Activated T-helper 1 cell treated with anti-CD3 and anti-CD28 coated beads, Interleukin-12 subunit alpha, Interleukin-12 subunit beta, Interleukin-2, Interleukin-4 antibody, amounts not matched to agents 30 ng/mL and 10 ng/mL and 1 ng/mL, durations not matched to agents 14 hours and 24 hours and 36 hours (primary cell): ENCODE measurements around the gene ADAP1. TPM values are rescaled to one million over a fixed set of nuclear protein-coding genes. Genes with fewer than 3 reads are reported as not detected.
"Not testable (repeated sequence)": the region's sequence is repeated elsewhere in the genome, so short reads cannot be mapped to it uniquely, and the experiment has no call there.

Experiments used
- DNase-seq: peaks from one replicate; pipeline ENCODE4 v3.0.0; 2021; ENCODE audit warnings: low spot score
- H3K27ac Mint-ChIP-seq: one replicate; pipeline ENCODE4 v1.8.0; 2021; ENCODE audit warnings: mild to moderate bottlenecking, mixed read lengths
- H3K27me3 Mint-ChIP-seq: one replicate; pipeline ENCODE4 v1.8.0; 2022; ENCODE audit warnings: mild to moderate bottlenecking, moderate library complexity, mixed read lengths; ENCODE audit not compliant: insufficient read depth
- H3K36me3 Mint-ChIP-seq: one replicate; pipeline ENCODE4 v1.8.0; 2021; ENCODE audit warnings: low read depth, mixed read lengths
- H3K4me1 Mint-ChIP-seq: one replicate; pipeline ENCODE4 v1.8.0; 2021; ENCODE audit warnings: low read depth, mixed read lengths
- H3K4me3 Mint-ChIP-seq: one replicate; pipeline ENCODE4 v1.8.0; 2021; ENCODE audit warnings: mild to moderate bottlenecking, moderate library complexity, mixed read lengths
- H3K9me3 Mint-ChIP-seq: one replicate; pipeline ENCODE4 v1.8.0; 2021; ENCODE audit warnings: mixed read lengths
- intact Hi-C: fragments of 100-400 bp; cut with micrococcal nuclease; formaldehyde crosslinking; loops from one replicate; pipeline ENCODE4 v1.15.1; 2024
- total RNA-seq: library from RNA; stranded (reverse); gene quantifications from 2 replicates; pipeline ENCODE4 v1.2.3, GENCODE V29; 2022

Gene ADAP1
- total RNA-seq, 1 donor from 2014 or later: 80.9 TPM

DNA sequence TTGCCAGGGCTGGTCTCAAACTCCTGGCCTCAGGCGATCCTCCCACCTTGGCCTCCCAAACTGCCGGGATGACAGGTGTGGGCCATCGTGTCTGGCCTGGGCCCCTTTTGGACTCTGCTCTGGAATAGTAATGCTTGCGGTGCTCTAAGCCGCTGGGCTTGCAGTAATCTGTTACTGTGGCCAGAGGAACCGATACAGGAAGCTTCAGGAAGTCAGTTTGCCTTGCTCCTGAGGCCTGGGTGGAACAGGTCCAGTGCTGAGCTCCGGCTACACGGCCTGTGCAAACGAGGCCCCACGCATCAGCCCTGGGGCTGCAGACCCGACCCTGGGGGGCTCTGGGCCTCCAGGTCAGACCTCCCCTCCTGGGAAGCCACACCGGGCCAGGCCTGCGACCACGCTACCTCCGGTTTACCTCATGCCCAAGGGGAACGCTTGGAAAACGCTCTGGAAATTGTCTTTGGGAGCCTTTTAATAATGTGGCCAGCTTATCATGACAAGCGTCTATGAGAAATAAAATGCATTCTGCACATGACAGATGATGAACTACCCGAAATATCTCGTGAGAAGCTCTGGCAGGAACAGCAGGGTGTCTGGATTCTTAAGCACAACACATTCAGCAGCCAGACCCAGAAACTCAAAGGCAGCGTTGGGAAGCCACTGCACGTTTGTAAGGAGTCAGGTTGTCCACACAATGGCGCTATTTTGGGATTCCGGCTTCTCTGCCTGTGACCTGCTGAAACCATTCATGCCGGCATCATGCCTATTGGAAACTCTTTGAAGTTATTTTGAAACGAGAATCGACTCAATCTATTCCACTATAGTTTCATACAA is 10.1 kb upstream of the ADAP1 start:
- Mint-ChIP-seq H3K27ac (no peak overlapping the region), H3K9me3 (no peaks in the 10 kb centered on the region), H3K27me3 (peaks cover 2% of the 10 kb centered on the region), H3K36me3 (peaks cover 11% of the 10 kb centered on the region), H3K4me1 (no peaks in the 10 kb centered on the region), H3K4me3 (no peak overlapping the region)
- intact Hi-C loops: no loop called here
- no peak for DNase-seq

DNA sequence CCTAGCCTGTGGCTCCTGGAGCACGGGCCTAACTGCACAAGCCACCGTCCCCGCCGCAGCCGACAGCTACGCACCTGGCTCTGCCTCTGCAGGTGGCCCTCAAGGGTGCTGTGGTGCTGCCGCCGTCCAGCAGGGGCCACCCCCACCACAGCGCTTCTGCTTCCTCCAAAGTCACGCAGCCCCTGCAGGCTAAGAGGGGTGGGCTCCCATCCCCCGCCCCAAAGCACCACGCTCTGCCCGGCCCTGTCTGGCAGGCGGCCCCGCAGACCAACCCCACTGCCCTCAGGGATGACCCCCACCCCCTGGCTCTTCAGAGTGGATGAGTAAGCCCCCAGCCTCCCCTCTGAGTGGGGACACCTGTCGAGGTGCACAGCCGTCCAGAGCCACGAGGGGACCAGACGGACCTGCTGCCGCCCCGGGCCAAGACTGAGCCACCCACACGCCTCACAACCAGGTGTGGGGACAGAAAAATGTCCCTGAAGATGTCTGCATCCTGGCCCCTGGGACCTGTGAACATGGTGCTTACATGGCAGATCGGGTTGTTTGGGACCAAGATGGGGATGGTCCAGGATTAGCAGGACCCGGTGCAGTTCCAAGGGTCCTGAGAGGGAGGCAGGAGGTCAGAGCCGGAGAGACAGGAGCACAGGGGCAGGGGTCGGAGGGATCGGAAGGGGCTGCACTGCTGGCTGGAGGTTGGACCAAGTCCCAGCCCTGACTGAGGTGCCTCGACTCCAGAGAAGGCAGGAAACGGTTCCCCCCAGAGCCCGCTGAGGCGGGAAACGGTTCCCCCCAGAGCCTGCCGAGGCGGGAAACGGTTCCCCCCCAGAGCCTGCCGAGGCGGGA is 9.0 kb upstream of the ADAP1 start:
- Mint-ChIP-seq H3K27me3 (peaks cover 2% of the 10 kb centered on the region), H3K4me3 (no peak overlapping the region), H3K36me3 (peaks cover 11% of the 10 kb centered on the region), H3K9me3 (no peaks in the 10 kb centered on the region), H3K4me1 (no peaks in the 10 kb centered on the region), H3K27ac (no peak overlapping the region)
- intact Hi-C loops: no loop called here
- DNase-seq: no peak

DNA sequence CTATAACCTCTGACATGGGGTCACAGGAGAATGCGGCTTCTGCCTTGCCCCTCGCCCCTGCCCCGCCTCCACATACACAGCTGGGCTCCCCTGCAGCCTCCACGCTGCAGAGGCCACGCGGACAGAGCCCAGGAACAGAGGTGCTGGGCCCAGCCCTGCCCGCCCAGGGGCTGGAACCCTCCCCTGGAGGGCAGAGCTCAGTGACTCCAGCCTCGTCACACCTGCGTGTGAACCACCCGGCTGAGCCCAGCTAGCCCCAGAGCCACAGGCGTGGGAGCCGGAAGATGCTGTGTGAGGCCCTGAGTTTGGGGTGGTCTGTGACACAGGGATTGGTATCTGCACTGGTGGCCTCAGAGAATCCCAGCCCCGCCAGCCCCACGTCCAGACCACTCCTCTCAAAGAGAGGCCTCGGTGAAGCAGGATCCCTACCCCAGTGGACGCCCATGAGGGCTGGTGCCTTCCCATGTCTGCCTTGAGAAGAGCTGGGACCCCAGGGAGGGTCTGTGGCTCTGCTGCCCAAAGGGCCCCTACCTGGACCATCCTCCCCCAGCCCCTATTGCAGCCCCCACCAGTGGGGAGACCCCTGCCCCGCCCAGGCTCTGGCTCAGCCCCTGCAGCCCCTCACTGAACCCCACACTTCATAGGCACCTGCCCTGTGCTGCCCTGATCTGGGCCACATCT is 8.1 kb upstream of the ADAP1 start:
- DNase-seq: no peak
- Mint-ChIP-seq H3K27me3 (peaks cover 2% of the 10 kb centered on the region), H3K9me3 (no peaks in the 10 kb centered on the region), H3K27ac (no peak overlapping the region), H3K4me1 (no peaks in the 10 kb centered on the region), H3K36me3 (peaks cover 6% of the 10 kb centered on the region), H3K4me3 (no peak overlapping the region)
- intact Hi-C loops: no loop called here

DNA sequence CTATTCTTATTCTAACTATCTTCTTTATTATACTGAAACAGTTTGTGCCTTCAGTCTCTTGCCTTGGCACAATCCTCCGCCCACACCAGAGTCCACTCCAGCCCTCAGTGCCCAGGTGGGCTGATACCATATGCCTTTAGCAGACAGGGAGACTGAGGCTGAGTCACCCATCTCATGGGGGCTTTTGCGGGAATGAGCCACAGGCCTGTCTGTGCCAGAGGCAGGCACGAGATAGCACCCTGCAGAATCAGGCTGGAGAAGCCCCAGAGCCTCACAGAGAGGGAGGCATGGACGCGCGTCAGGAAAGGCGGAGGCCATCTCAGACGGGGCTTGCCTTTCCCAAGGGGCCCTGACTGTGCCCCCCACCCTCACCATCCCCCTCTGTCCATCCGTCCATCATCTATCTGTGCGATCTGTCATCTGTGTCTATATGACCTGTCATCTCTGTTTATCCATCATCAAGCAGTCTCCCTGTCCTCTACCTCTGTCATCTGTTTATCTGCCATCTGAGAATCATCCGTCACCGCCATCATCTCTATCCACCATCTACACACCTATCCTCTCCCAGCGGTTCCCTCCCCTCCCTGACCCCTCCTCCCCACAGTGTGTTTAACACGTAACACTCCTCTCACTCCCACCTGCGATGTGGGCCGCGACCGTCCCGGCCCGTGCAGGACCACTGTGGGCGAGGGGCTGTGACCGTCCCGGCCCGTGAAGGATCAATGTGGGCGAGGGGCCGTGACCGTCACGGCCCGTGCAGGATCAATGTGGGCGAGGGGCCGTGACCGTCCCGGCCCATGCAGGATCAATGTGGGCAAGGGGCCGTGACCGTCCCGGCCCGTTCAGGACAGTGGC is 7.3 kb upstream of the ADAP1 start:
- Mint-ChIP-seq H3K27me3 (peaks cover 2% of the 10 kb centered on the region), H3K9me3 (no peaks in the 10 kb centered on the region), H3K4me3 (no peak overlapping the region), H3K4me1 (no peaks in the 10 kb centered on the region), H3K36me3 (peaks cover 3% of the 10 kb centered on the region), H3K27ac (no peak overlapping the region)
- intact Hi-C loops: no loop called here
- no peak for DNase-seq

DNA sequence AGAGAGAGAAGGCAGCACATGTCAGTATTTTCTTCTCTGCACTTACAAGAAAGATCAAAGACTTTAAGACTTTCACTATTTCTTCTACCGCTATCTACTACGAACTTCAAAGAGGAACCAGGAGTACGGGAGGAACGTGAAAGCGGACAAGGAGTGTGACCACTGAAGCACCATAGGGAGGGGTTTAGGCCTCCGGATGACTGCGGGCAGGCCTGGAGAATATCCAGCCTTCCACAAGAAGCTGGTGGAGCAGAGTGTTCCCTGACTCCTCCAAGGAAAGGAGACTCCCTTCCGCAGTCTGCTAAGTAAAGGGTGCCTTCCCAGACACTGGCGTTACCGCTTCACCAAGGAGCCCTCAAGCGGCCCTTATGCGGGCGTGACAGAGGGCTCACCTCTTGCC is 6.5 kb upstream of the ADAP1 start:
- H3K9me3 Mint-ChIP-seq, H3K27me3 Mint-ChIP-seq, intact Hi-C loops, H3K4me1 Mint-ChIP-seq, H3K27ac Mint-ChIP-seq, H3K4me3 Mint-ChIP-seq, DNase-seq, H3K36me3 Mint-ChIP-seq: not testable (repeated sequence)

DNA sequence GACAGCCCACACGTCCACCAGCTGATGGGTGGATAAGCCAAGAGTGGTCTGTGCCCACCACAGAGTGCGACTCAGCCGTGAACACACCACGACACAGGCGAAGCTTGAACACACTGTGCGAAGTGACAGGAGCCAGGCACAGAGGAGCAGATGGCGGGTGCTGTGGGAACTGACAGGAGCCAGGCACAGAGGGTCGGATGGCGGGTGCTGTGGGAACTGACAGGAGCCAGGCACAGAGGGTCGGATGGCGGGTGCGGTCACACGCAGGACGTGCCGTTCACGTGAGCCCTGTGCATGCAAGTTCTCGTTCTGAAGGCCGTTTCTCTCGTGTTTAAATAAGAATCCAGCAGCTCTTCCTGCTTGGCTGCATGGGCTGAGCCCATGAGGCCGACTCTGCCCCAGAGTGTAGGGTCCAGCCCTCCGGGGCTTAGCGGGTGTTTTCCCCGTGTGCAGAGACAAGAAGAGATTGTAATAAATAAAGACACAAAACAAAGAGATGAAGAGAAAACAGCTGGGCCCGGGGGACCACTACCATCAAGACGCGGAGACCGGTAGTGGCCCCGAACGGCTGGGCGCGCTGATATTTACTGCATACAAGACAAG is 5.9 kb upstream of the ADAP1 start:
- intact Hi-C loops: no loop called here
- Mint-ChIP-seq H3K27me3 (peaks cover 7% of the 10 kb centered on the region), H3K4me3 (no peak overlapping the region), H3K27ac (no peak overlapping the region), H3K9me3 (no peaks in the 10 kb centered on the region), H3K36me3 (no peaks in the 10 kb centered on the region), H3K4me1 (no peaks in the 10 kb centered on the region)
- no peak for DNase-seq

DNA sequence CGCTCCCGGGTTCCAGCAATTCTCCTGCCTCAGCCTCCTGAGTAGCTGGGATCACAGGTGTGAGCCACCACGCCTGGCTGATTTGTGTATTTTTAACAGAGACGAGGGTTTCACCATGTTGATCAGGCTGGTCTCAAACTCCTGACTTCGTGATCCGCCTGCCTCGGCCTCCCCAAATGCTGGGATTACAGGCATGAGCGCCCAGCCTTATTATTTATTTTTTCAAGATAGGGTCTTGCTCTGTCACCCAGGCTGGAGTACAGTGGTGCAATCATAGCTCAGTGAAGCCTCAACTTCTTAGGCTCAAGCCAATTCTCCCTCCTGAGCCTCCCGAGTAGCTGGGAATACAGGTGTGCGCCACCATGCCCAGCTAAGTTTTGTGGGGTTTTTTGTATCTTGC is 5.3 kb upstream of the ADAP1 start:
- not testable (repeated sequence) for H3K27me3 Mint-ChIP-seq, H3K4me3 Mint-ChIP-seq, H3K36me3 Mint-ChIP-seq, DNase-seq, H3K27ac Mint-ChIP-seq, H3K4me1 Mint-ChIP-seq, H3K9me3 Mint-ChIP-seq
- intact Hi-C loops: loop anchor here (10.0 kb wide), 1 partner anchor 175 kb away; no protein-coding TSS in a partner anchor

DNA sequence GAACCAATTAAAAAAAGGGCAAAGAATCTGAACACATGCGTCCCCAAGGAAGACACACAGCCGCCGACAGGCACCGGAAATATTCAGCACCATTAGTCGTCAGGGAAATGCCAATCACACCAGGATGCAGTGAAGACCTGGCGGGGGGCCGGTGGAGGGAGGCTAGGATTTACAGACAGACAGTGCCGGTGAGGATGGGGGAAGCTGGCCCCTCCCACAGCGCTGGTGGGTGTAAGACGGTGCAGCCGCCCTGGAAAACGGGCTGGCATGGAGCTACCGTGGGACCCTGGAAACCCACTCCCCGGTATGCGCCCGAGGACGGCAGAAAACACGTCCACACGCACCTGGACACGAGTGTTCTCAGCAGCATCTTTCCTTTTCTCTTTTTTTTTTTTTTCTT is 4.8 kb upstream of the ADAP1 start:
- DNase-seq: no peak
- Mint-ChIP-seq H3K4me3 (no peak overlapping the region), H3K27ac (no peak overlapping the region), H3K4me1 (no peaks in the 10 kb centered on the region), H3K27me3 (peaks cover 7% of the 10 kb centered on the region), H3K36me3 (no peaks in the 10 kb centered on the region), H3K9me3 (no peaks in the 10 kb centered on the region)
- intact Hi-C loops: loop anchor here (10.0 kb wide), 1 partner anchor 174 kb away; no protein-coding TSS in a partner anchor

DNA sequence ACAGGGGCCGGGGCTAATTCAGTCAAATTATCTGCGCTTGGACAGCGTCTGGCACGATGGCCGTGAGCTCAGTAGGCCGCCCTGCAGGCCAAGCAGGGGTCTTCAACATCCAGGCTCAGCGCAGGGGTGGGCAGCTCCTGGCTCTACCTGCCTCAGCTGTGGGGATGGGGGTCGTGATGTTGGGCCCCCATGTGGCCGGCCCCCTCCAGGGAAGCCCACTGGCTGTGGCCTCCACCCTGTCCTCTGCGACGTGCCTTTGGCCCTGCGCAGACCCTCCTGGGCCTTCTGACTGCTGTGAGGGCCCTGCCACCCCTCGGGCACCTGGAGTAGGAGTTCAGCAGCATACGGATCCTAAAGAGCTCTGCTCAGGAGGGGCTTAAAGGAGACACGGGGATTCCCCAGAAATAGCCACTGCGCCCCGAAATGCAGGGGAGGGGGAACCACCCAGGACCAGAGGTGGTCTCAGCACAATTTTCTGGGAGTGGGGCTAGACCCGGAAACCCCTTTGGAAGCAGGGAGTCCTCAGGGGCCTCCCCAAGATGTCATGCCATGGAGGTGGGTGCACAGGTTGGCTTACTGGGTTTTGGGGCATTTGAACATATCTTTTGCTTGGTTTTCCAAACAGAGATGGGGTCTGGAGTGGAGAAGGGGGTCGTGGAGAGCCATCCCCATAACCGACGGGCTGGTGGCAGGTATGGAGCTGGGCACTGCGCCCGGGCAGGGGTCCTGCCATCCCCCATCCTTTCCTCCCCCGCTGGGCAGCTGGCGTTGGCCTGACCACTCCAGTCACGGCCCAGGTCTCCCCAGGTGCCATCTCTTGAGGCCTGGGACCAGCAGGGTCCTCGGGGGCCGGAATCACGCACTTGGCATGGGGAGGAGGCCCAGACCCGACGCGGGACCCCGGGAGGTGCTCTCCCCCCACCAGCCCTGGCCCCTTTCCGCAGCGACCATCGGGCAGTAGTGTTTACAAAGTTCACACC is 4.0 kb upstream of the ADAP1 start:
- DNase-seq: no peak
- Mint-ChIP-seq H3K36me3 (no peaks in the 10 kb centered on the region), H3K4me1 (no peaks in the 10 kb centered on the region), H3K4me3 (no peak overlapping the region), H3K9me3 (no peaks in the 10 kb centered on the region), H3K27ac (no peak overlapping the region), H3K27me3 (peaks cover 5% of the 10 kb centered on the region)
- intact Hi-C loops: loop anchor here (10.0 kb wide), 1 partner anchor 174 kb away; no protein-coding TSS in a partner anchor

DNA sequence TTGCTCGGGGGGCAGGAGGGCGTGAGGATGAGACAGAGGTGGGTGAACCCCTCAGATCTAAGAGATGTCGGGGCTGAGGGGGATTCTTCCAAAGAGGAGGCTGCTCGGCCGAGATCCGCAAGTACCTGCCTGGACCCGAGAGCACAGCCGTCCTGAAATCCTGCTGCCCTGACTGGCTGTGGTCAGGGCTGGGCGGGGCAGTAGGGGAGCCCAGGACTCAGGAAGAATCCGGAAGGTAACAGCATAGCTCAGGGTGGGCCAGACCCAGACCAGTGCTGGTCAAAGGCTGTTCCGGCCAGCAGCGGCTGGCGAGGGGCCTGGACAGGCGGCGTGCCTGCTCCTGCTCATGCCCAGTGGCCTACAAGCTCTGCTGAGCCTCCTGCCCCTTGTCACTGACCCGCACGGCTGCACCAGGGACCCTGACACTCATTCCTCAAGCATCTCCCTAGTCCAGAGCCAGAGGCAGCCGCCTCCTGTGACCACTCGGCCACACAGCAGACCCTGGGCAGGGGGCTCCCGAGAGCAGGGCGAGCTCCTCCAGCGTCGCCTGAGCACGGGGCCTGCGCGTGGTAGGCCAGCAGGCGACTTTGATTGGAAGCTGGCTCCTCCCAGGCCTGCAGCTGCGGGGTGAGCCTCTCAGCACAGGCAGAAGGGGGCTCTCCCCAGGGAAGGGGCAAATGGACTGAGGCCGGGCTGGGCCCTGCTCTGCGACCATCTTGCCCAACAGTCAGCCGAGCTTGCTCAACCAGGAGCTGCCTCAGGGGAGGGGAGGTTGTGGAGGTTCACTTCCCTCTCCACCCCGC is 3.1 kb upstream of the ADAP1 start:
- Mint-ChIP-seq H3K4me1 (no peaks in the 10 kb centered on the region), H3K27me3 (peaks cover 5% of the 10 kb centered on the region), H3K27ac (no peak overlapping the region), H3K9me3 (no peaks in the 10 kb centered on the region), H3K36me3 (no peaks in the 10 kb centered on the region), H3K4me3 (no peak overlapping the region)
- no peak for DNase-seq
- intact Hi-C loops: loop anchor here (10.0 kb wide), 1 partner anchor 173 kb away; no protein-coding TSS in a partner anchor
